GM12878 (cell line): ENCODE data around the gene CACNA1H. TPM values are rescaled to one million over a fixed set of nuclear protein-coding genes. Genes with fewer than 3 reads are reported as not detected.

Source experiments
- ATAC-seq: fragments of 200-7000 bp; cut with Tn5 transposase; 3 replicates; pipeline ENCODE4 v1.9.1; 2020; ENCODE audit warnings: mild to moderate bottlenecking, moderate library complexity
- BruUV-seq: library from RNA; stranded (reverse); fragments of 400-500 nt; replicated peaks from 2 replicates; lab custom pipeline; 2021; lab: Mats Ljungman, UMichigan
- CTCF ChIA-PET: fragments of 300-600 bp; sonication (Branson Sonifier 250); formaldehyde crosslinking; extraction: SDS; loops from one replicate; lab custom pipeline; 2021; ENCODE audit warnings: inconsistent platforms; lab: Yijun Ruan, JAX
- POLR2A ChIA-PET: fragments of 350-600 bp; formaldehyde crosslinking; extraction: SDS; loops from one replicate; lab custom pipeline; 2021; ENCODE audit warnings: inconsistent platforms; lab: Charles Lee
- RAD21 ChIA-PET: fragments of 300-600 bp; sonication (Branson Sonifier 250); formaldehyde crosslinking; loops from one replicate; lab custom pipeline; 2023; ENCODE audit warnings: antibody characterized with exemption; ENCODE audit not compliant: unreplicated experiment; lab: Charles Lee
- SMC1A ChIA-PET: fragments of 300-600 bp; sonication (Branson Sonifier 250); formaldehyde crosslinking; loops from one replicate; lab custom pipeline; 2023; ENCODE audit not compliant: unreplicated experiment, uncharacterized antibody; lab: Charles Lee
- DNase-seq: peaks from one replicate; pipeline ENCODE4 v3.0.0-alpha.2; 2011; ENCODE audit warnings: low read depth, low spot score
- FAIRE-seq: peaks from 3 replicates; lab custom pipeline; 2011; peaks lifted over from hg19 to GRCh38; lab: Jason Lieb, UNC
- H2AFZ ChIP-seq: 2 replicates; pipeline ENCODE4 v1.6.0; 2011; ENCODE audit warnings: low read depth, low read length, control low read depth; ENCODE audit not compliant: control insufficient read depth
- H3K27ac ChIP-seq: 2 replicates; pipeline ENCODE4 v1.5.1; 2011; ENCODE audit warnings: control low read depth; ENCODE audit not compliant: control insufficient read depth, insufficient read depth
- H3K27me3 ChIP-seq, 2 experiments: replicated peaks in 1 of 2; 2 replicates each; pipeline versions ENCODE4 v1.6.0 to v1.6.1; 2011; ENCODE audit warnings: low read length in 1 of 2; ENCODE audit not compliant: control insufficient read depth in 2 of 2, insufficient read depth in 2 of 2
- H3K36me3 ChIP-seq, 2 experiments: 2 replicates each; pipeline ENCODE4 v1.5.1; 2011; ENCODE audit warnings: low read length in 1 of 2; ENCODE audit not compliant: control insufficient read depth in 2 of 2, insufficient read depth in 2 of 2
- H3K4me1 ChIP-seq: 2 replicates; pipeline ENCODE4 v1.6.1; 2011; ENCODE audit warnings: mild to moderate bottlenecking, low read length, moderate library complexity, mixed read lengths; ENCODE audit not compliant: control insufficient read depth, insufficient read depth
- H3K4me2 ChIP-seq: 2 replicates; pipeline ENCODE4 v1.6.0; 2011; ENCODE audit warnings: control low read depth; ENCODE audit not compliant: control insufficient read depth, insufficient read depth
- H3K4me3 ChIP-seq: fragments of 200-600 bp; sonication (generic); 2 replicates; pipeline ENCODE4 v1.5.1; 2016
- H3K79me2 ChIP-seq: 2 replicates; pipeline ENCODE4 v1.6.0; 2011; ENCODE audit warnings: low read length; ENCODE audit not compliant: control insufficient read depth, insufficient read depth
- H3K9ac ChIP-seq: 2 replicates; pipeline ENCODE4 v1.8.0; 2011; ENCODE audit warnings: low read length, control low read depth, mixed read lengths; ENCODE audit not compliant: control insufficient read depth, insufficient read depth
- H3K9me3 ChIP-seq: replicated peaks from 3 replicates; pipeline ENCODE4 v1.5.1; 2011; ENCODE audit warnings: mild to moderate bottlenecking, low read length; ENCODE audit not compliant: control insufficient read depth, insufficient read depth
- H4K20me1 ChIP-seq: 2 replicates; pipeline ENCODE4 v1.6.0; 2011; ENCODE audit not compliant: control insufficient read depth, insufficient read depth
- ATF7 ChIP-seq: fragments of 450-650 bp; IDR thresholded peaks from 2 replicates; pipeline ENCODE4 v1.6.1; 2016; ENCODE audit warnings: low read depth, mild to moderate bottlenecking
- E2F8 ChIP-seq: fragments of 450-650 bp; IDR thresholded peaks from 2 replicates; pipeline ENCODE4 v1.6.1; 2018; ENCODE audit warnings: mild to moderate bottlenecking, low read depth, moderate library complexity; ENCODE audit not compliant: partially characterized antibody
- GATAD2B ChIP-seq: fragments of 450-650 bp; conservative IDR thresholded peaks from 2 replicates; pipeline ENCODE4 v1.6.1; 2017; ENCODE audit warnings: low read depth, mild to moderate bottlenecking, moderate library complexity
- IRF4 ChIP-seq: IDR thresholded peaks from 2 replicates; pipeline ENCODE4 v1.6.1; 2011; ENCODE audit warnings: low read depth, low read length
- KAT2A ChIP-seq: conservative IDR thresholded peaks from 2 replicates; pipeline ENCODE4 v1.6.1; 2011; ENCODE audit warnings: low read depth, low read length; ENCODE audit not compliant: control insufficient read depth
- MEF2B ChIP-seq: fragments of 450-650 bp; IDR thresholded peaks from 2 replicates; pipeline ENCODE4 v1.6.1; 2018; ENCODE audit warnings: mild to moderate bottlenecking, moderate library complexity; ENCODE audit not compliant: partially characterized antibody, poor library complexity, severe bottlenecking
- MTA2 ChIP-seq: fragments of 450-650 bp; IDR thresholded peaks from 2 replicates; pipeline ENCODE4 v1.6.1; 2016; ENCODE audit warnings: low read depth, mild to moderate bottlenecking, moderate library complexity
- SUPT20H ChIP-seq: IDR thresholded peaks from 2 replicates; pipeline ENCODE4 v1.6.1; 2011; ENCODE audit warnings: low read depth, mild to moderate bottlenecking, low read length, moderate library complexity, borderline replicate concordance; ENCODE audit not compliant: control insufficient read depth
- ZBTB4 ChIP-seq: fragments of 450-650 bp; formaldehyde crosslinking; IDR thresholded peaks from 2 replicates; pipeline ENCODE4 v1.4.0; 2022; ENCODE audit warnings: mild to moderate bottlenecking, moderate library complexity
- ZNF687 ChIP-seq: fragments of 450-650 bp; IDR thresholded peaks from 2 replicates; pipeline ENCODE4 v1.6.1; 2017; ENCODE audit warnings: mild to moderate bottlenecking, moderate library complexity
- WGBS: methylation state at CpG from one replicate; pipeline ENCODE4 v1.1.6; 2016; ENCODE audit warnings: low lambda C conversion rate; ENCODE audit not compliant: insufficient replicate concordance, insufficient coverage; ENCODE audit errors: missing lambda C conversion rate; 5-methylcytosine and 5-hydroxymethylcytosine counted together
- in situ Hi-C: fragments of 300-500 bp; cut with MboI; formaldehyde crosslinking; loops from 9 replicates; pipeline ENCODE4 v1.14.3; 2018; ENCODE audit warnings: mixed read lengths
- intact Hi-C: fragments of 100-400 bp; cut with micrococcal nuclease; formaldehyde crosslinking; loops from one replicate; pipeline ENCODE4 v1.14.2; 2022; ENCODE audit not compliant: unreplicated experiment
- polyA plus RNA-seq, 11 experiments: library from polyadenylated mRNA; depleted of rRNA in 4 of 11; unstranded in 6 of 11; stranded (reverse) in 5 of 11; fragments of >200 nt; fragmentation: Nextera tagmentation in 4 of 11; fragmentation: Illumina TruSeq in 1 of 11; extraction: Ambion mirVana in 4 of 11; extraction: Trizol in 1 of 11; gene quantifications; 1 replicate in 1 of 11; 2 replicates in 10 of 11; pipeline versions ENCODE4 v1.2.1 to v1.2.3, GENCODE V29; 2011 to 2016; ENCODE audit warnings: inconsistent platforms in 2 of 11, missing spikeins in 2 of 11, low read depth in 1 of 11
- total RNA-seq, 4 experiments: library from RNA; depleted of rRNA in 3 of 4; stranded (reverse); fragments of >200 nt in 3 of 4; fragmentation: Illumina TruSeq in 1 of 4; extraction: Trizol in 1 of 4; gene quantifications; 2 replicates each; pipeline versions ENCODE4 v1.2.1 to v1.2.3, GENCODE V29; 2013 to 2021
- TF ChIP-seq, protein P1 (sequence below): IDR thresholded peaks from 2 replicates; pipeline ENCODE4 v1.6.1; 2012; ENCODE audit warnings: low read depth, low read length, improper control_type of control experiment

Gene CACNA1H
- total and polyA plus RNA-seq, 10 of the 15 experiments (the other 5 are each of a cell fraction or from before 2014, with no cell fraction given): 0.03 to 0.54 TPM; not detected in 8

DNA sequence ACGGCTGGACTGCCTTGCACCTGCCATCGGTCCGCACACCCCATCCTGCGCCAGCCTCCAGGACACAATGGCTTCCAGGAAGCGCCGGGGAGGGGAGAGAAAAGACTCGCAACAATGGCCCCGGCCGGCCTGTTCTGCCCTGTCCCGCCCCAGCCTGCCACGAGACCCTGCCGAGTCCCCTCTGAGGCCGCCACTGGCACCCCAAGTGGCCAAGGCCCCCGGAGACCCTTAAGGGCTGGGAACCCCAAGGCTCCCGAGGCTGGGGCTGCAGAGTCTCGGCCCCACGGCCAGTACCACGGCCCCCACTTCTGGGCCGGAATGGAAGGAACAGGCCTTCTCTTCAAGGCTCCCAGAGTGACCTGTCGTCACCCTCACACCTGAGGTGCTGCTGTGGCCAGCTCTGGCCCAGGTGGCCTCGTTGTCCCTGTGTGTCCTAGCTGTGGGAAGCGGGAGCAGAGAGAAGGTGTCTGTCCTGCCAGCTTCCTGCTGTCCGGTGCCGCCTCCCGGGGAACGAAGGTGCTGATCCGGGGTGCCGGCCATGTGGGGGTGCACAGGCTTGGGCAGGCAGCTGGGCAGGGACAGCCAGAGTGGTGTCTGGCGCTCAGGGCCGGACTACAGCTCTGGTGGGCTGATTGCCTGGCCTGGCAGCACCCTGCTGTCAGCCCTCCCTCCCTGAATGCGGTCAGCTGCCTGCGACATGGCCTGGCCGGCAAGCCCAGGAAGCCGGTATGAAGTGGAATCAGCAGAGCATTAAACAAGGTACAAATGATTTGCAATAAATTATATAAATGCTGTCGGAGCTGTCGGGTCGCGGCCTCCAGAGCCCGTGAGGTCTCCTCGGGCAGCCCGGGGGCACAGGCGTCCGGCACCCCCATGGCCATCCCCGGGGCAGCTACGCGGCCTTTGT, 8.2 kb upstream of the CACNA1H start:
- FAIRE-seq: no peak
- Histone ChIP-seq H3K79me2 (no peaks in the 10 kb centered on the region), H3K27me3 (no peaks in the 10 kb centered on the region), H2AFZ (no peak overlapping the region), H3K4me1 (no peaks in the 10 kb centered on the region), H3K4me2 (no peak overlapping the region), H3K4me3 (no peak overlapping the region), H3K36me3 (no peaks in the 10 kb centered on the region), H3K9me3 (no peaks in the 10 kb centered on the region; the same call in 2 of the 3 replicates), H3K27ac (no peak overlapping the region), H3K9ac (no peak overlapping the region), H4K20me1 (no peaks in the 10 kb centered on the region)
- ChIA-PET CTCF (no interaction called here), SMC1A (no interaction called here), RAD21 (no interaction called here), POLR2A (no interaction called here)
- no peak for DNase-seq
- in situ Hi-C loops: no loop called here
- intact Hi-C loops: no loop called here
- no TSS peak for BruUV-seq
- ATAC-seq: no peak
- 47% methylated on average over 43 of the region's 46 CpGs for WGBS
- TF ChIP-seq, protein P1, sequence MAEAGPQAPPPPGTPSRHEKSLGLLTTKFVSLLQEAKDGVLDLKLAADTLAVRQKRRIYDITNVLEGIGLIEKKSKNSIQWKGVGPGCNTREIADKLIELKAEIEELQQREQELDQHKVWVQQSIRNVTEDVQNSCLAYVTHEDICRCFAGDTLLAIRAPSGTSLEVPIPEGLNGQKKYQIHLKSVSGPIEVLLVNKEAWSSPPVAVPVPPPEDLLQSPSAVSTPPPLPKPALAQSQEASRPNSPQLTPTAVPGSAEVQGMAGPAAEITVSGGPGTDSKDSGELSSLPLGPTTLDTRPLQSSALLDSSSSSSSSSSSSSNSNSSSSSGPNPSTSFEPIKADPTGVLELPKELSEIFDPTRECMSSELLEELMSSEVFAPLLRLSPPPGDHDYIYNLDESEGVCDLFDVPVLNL: no peak
- TF ChIP-seq SUPT20H (no peak), ATF7 (no peak), E2F8 (no peak), ZBTB4 (no peak), GATAD2B (no peak), ZNF687 (no peak), MTA2 (no peak), IRF4 (no peak), MEF2B (no peak), KAT2A (no peak)
